GM19023 (cell line): ENCODE measurements around the gene SLC25A25.

ENCODE experiments used
- ATAC-seq: cut with Tn5 transposase; IDR thresholded peaks from one replicate; pipeline ENCODE4 v1.9.1; 2021; ENCODE audit warnings: mild to moderate bottlenecking, moderate library complexity; ENCODE audit not compliant: unreplicated experiment

Gene SLC25A25

GRCh38 chr9:128143525-128144238 lies 75.7 kb downstream of the SLC25A25 start:
- no peak for ATAC-seq

- no peak for ATAC-seq
Observed at GRCh38 chr9:128144239-128145181, 76.5 kb downstream of the SLC25A25 start.

DNA sequence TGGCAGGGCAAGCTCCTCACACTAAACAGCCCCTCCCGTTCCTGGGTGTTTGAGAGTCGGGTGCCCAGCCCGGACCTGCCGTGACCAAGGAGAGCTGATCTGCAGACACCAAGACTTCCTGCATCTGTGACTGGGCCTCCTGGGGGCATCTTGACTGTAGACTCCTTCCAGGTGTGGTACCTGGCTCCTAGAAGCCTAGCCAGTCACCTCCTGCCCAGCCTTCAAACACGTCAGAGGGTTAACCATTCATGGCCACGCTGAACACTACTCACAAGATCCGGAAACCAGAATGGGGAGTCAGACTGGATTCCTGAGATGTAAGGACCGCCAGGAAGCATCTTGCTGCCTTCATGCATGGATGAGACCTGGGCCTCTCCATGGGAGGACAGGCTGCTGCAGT lies 77.5 kb downstream of the SLC25A25 start:
- ATAC-seq, result no peak

DNA sequence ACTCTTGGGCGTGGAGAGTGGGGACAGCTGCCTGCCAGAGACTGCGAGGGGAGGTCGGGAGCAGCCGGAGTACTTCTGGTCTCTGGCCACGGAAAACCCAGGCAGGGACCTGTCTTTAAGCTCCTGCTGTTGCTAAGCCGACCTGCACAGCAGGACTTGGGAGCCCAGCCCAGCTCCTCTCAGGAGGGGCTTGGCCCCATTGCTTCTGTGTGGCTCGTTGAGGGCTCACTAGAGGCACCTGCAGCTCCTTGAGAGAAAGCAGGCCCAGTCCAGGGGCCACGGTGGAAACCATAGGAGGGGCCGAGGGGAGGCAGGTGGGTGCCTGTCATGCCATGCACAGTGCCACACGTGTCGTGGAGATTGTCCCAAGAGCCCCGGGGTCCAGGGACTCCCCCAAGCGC lies 77.9 kb downstream of the SLC25A25 start:
- ATAC-seq, result no peak

GRCh38 chr9:128146591-128147120 lies 78.6 kb downstream of the SLC25A25 start:
- no peak for ATAC-seq

DNA sequence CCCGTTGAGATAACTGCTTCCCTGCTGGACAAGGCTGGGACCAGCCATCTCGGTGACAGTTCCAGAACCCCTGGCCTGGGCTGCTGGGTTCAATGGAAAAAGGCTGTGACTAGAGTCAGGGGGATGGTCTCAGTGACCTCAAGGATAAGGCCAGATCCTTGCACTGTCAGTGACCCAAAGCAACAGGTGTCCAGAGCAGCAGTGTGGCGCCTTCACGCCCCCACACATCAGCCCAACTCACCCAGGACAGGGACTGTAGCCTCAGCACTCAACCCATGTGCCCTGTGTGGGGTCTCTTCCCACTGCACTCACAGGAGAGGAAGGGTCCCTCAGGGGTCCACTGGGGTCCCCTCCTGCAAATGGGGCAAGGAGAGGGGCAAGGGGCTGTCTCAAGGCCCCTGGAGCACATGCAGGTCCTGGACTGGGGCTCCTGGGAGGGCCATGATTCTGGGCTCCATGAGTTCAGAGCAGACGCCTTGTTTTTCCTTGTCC lies 80.5 kb downstream of the SLC25A25 start:
- no peak for ATAC-seq

- no peak for ATAC-seq
Observed at GRCh38 chr9:128149001-128149701, 81.1 kb downstream of the SLC25A25 start, which contains the start of gene LCN2. Gene LCN2, plus strand, starts transcription at chr9:128149453. Its CDS starts 73 bp downstream, at chr9:128149526.

GRCh38 chr9:128149951-128150593 lies 82.0 kb downstream of the SLC25A25 start:
- ATAC-seq, result no peak

- no peak for ATAC-seq
Observed at GRCh38 chr9:128150594-128151308, 82.7 kb downstream of the SLC25A25 start.

- ATAC-seq, result no peak
Observed at GRCh38 chr9:128151309-128152132, 83.5 kb downstream of the SLC25A25 start.

DNA sequence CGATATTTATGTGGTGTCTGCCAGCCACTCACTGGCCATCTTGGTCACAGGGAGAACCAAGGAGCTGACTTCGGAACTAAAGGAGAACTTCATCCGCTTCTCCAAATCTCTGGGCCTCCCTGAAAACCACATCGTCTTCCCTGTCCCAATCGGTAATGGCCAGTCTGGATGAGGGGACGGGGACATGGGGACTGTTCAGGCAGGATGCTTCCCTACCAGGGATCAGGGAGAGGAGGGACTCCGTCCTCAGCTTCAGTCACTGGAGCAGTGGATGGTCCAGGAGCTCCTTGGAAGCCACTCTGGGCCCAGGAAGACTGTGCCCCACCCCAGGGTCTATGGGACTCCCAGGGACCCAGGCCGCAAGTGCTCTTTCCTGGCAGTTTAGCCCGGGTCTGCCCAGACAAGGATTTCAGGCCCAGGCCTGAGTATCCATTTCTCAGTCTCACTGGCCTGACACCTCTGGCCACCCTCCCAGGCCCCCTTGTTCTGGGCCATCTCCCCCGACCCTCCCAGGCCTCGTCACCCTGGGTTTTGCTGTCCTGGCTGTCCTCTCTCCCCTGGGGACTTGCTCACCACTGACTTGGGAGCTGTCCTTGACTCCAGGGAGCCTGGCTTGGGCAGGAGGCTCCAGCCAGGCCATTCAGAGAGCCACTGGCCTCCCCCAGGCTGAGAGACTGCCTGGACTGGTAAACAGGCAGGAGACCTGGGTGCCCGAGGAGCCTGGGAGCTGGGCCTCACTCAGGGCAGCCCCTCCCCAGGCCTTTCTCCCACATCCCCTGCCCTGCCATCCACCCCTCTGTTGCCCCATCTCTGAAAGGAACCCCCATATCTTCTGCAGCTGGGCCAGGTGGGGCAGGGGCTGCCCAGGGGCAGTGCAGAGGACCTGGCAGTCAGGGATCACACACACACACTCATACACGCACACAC lies 84.4 kb downstream of the SLC25A25 start:
- ATAC-seq, result no peak

GRCh38 chr9:128153060-128153946 lies 85.3 kb downstream of the SLC25A25 start:
- ATAC-seq, result no peak

DNA sequence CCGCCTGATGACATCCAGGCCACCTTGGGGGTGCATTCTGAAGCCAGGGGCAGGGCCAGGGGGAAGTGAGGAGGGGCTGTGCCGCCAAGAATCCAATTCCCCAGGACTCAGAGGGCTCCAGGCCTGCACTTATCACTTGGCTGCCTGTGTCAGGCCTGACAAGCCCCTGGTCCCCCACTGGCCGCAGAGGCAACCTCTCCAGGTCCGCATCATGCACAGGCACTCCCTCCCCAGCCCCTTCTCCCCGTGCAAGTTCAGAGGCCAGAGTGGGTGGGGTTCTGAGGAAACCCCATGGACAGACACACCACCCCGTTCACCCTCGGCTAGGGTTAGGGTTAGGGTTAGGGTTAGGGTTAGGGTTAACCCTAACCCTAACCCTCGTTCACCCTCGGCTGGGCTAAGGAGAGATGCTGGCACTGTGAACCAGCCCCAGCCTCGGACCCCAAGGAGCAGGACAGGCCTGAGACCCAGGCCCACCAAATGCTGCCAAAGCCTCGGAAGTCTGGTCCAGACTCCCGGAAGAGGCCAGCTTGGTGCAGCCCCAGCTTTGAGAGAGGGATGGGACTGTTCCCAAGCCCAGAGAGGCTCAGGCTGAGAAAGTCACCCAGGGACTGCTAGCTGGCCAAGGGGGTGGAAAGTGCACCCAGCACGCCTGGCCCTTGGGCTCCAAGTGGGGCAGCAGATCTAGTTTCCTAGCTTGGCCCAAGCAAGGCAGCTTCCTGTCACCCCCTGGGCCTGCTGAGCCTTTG lies 86.1 kb downstream of the SLC25A25 start:
- ATAC-seq, result no peak

GRCh38 chr9:128155736-128156500 lies 87.9 kb downstream of the SLC25A25 start:
- ATAC-seq, result no peak
